ENCODE data around the gene IGSF9B.

The IGSF9B gene

GRCh38 chr11:133896642-133897330 lies 60.0 kb downstream of the IGSF9B start:
- FAIRE-seq, result no peak

GRCh38 chr11:133896028-133896427 lies 60.7 kb downstream of the IGSF9B start:
- FAIRE-seq, result no peak

- no peak for FAIRE-seq
Observed at GRCh38 chr11:133895551-133895950, 61.2 kb downstream of the IGSF9B start.

GRCh38 chr11:133895061-133895479 lies 61.7 kb downstream of the IGSF9B start:
- FAIRE-seq, result no peak

- FAIRE-seq, result no peak
Observed at GRCh38 chr11:133893381-133893780, 63.4 kb downstream of the IGSF9B start.

- no peak for FAIRE-seq
Observed at GRCh38 chr11:133892584-133893380, 64.0 kb downstream of the IGSF9B start.

GRCh38 chr11:133892126-133892525 lies 64.6 kb downstream of the IGSF9B start:
- FAIRE-seq, result no peak

GRCh38 chr11:133889893-133890292 lies 66.9 kb downstream of the IGSF9B start:
- FAIRE-seq, result no peak

- no peak for FAIRE-seq
Observed at GRCh38 chr11:133889188-133889587, 67.6 kb downstream of the IGSF9B start.

GRCh38 chr11:133887692-133888332 lies 69.0 kb downstream of the IGSF9B start:
- no peak for FAIRE-seq

GRCh38 chr11:133886029-133886428 lies 70.7 kb downstream of the IGSF9B start:
- no peak for FAIRE-seq

GRCh38 chr11:133872160-133872559 lies 84.6 kb downstream of the IGSF9B start:
- no peak for FAIRE-seq

- FAIRE-seq, result no peak
Observed at GRCh38 chr11:133867456-133867855, 89.3 kb downstream of the IGSF9B start.

GRCh38 chr11:133865466-133865865 lies 91.3 kb downstream of the IGSF9B start:
- FAIRE-seq, result no peak

- no peak for FAIRE-seq
Observed at GRCh38 chr11:133864756-133865155, 92.0 kb downstream of the IGSF9B start.

- no peak for FAIRE-seq
Observed at GRCh38 chr11:133860151-133860550, 96.6 kb downstream of the IGSF9B start.

All from colon (tissue), 2 donors.